HG02970 (cell line): ENCODE data around the gene ICA1L.
"Not testable (repeated sequence)": the region's sequence is repeated elsewhere in the genome, so short reads cannot be mapped to it uniquely, and the experiment has no call there.

Experiments used
- ATAC-seq: cut with Tn5 transposase; IDR thresholded peaks from one replicate; pipeline ENCODE4 v1.9.1; 2021; ENCODE audit warnings: mild to moderate bottlenecking, moderate library complexity, moderate number of reproducible peaks; ENCODE audit not compliant: unreplicated experiment, low FRiP score

ICA1L gene

DNA sequence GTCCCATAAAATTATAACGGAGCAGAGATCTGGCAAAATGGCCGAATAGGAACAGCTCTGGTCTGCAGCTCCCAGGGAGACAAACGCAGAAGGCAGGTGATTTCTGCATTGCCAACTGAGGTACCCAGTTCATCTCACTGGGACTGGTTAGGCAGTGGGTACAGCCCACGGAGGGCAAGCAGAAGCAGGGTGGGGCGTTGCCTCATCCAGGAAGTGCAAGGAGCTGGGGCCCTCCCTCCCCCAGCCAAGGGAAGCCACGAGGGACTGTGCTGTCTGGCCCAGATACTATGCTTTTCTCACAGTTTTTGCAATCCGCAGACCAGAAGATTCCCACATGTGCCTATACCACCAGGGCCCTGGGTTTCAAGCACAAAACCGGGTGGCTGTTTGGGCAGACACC lies 22.8 kb downstream of the ICA1L start:
- ATAC-seq: no peak

DNA sequence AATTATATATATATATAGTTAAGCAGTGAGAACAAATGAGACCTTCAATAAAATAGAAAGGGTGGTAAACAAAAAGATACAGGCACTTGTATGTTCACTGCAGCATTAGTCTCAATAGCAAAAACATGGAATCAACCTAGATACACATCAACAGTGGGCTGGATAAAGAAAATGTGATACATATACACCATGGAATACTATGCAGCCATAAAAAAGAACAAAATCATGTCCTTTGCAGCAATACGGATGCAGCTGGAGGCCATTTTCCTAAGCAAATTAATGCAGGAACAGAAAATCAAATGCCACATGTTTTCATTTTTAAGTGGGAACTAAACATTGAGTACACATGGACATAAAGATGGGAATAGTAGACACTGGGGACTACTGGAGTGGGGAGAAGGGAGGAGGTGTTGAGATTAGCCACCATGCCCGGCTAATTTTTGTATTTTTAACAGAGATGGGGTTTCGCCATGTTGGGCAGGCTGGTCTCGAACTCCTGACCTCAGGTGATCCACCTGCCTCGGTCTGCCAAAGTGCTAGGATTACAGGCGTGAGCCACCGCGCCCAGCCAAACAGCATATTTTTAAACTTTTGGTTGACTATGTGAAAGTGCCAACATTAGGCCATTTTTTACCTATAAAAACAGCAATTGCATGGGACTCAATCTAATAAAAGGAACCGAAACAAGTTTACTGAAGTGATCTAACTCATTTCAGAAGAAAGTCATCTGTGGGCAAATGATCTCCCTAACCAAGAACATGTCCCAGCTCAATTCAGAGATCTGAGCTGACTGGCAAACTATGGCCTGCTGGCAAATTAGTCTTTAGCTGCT lies 23.7 kb downstream of the ICA1L start:
- ATAC-seq: no peak

DNA sequence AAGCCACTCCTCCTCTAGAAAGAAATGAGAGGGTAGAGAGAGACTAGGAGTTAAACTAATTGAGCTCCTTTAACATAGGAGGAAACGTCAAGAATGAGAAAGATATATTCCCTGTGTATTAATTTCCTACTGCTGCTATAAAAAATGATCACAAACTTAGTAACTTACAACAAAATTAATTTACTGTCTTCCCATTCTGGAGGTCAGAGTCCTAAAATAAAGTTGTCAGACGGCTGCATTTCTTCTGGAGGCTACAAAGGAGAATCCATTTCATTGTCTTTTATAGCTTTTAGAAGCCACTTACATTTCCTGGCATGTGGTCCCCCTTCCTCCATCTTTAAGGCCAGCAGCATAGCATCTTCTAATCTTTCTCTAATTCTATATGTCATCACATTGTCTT lies 26.9 kb downstream of the ICA1L start:
- ATAC-seq: no peak

DNA sequence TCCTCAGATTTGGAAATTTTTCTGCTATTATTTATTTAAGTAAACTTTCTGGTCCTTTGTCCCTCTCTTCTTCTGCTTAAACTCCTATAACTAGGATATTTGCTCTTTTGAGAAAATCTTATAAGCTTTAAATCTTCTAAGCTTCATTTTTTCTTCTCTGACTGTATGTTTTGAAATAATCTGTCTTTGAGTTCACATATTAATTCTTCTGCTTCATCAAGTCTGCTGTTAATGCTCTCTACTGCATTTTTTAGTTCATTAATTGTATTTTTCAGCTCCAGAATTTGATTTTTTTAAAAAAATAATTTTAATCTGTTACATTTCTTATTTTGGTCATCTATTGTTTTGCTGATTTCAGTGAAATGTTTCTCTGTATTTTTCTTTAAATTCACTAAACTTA lies 28.9 kb downstream of the ICA1L start:
- ATAC-seq: no peak

DNA sequence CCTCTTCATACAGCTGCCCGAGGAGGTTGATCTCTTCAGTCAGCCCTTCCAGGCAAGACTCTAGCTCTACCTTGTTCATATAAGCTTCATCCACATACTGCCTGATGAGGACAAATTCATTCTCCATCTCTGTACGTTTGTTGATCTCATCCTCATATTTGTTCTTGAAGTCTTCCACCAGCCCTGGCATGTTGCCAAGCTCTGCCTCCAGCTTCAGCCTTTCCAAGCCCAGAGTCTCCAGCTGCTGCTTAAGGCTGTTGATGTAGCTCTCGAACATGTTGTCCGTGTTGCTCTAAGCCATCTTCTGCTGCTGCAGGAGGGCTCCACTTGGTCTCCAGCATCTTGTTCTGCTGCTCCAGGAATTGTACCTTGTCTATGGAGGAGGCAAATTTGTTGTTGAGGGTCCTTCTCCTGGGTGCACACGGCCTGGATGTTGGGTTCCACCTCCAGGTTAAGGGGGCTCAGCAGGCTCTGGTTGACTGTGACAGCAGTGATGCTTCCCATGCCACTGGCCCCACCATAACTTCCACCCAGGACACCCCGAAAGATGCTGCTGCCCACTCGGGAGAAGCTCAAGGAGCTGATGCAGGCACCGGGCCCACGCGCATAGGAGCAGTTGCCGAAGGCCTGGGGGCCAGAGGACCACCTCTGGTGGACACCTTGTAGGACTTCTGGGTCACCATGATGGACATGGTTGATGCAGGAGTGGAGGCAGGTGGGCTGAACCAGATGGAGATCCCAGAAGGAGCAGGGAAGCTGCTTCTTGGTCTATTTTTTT lies 30.3 kb downstream of the ICA1L start:
- no peak for ATAC-seq

DNA sequence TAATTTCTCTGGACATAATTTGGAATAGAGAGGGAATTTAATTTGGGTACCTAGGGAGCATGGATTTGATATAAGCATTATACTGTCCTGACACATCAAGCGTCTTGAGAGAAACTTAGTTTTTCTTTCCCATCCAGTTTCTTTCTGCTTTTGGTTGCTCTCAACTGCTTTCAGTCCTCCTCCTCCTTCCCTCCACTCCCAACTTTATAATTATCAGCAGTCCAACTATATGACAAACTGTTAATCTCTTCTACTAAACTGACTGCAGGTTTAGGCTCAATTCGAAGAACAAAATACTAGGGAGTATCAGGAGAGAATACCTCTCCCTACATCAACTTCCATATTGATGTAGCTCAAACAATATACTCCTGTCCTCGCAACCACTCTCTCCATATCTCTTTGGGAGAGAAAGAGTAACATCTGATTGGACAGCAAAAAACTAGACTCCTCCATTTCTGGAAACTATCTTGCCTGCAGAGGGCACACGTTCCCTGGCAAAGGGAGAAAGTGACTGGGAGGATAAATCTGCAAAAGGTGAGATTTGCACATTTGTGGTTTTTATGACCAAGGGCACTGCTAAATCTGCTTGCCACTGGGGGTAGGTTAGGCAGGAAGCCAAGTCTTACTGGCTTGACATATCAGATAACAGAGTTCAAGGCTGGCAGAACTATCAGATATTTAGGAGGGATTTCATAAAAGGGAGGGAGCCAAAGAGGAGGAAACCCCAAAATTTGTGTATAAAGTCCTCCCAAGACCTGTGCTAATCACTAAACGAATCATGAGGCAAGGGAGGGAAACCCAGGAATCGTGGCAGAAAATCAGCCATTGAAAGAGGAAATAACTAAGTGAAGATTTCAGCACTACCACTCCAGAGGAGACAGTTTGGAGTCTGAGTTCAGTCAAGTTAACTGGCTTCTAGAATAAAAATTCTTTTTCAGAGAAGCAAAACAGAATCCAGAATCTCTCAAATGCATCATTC lies 40.0 kb downstream of the ICA1L start:
- no peak for ATAC-seq

DNA sequence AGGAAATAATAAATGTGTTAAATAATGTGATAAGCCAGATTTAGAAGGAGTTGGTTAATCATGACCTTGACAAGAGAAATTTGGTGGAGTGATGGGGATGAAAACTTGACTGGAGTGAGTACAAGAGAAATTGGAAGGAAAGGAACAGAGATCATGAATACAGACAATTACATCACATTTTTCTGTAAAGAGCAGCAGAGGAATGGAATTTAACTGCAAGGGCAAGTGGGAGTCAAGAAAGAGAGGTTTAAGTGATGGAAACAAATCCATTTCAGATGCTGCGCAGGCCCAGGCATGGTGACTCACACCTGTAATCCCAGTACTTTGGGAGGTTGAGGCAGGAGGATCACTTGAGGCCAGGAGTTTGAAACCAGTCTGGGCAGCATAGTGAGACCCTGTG lies 46.7 kb downstream of the ICA1L start:
- no peak for ATAC-seq

DNA sequence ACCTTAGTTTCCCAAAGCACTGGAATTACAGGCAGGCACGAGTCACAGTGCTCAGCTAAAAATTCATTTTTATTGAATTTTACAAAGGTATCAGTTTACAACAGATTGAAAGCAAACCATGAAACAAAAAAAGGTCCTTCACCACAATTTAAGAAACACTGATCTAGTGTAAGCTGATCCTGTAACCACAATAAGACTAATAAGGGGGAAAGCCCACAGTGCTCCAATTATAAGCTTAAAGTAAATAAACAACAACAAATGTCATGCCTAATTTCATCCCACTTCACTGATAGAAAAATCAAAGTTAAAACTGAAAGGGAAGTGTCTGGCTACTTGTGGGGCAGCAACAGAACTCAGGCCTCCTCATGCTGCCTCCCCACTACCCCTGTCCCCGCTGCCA lies 49.2 kb downstream of the ICA1L start:
- ATAC-seq: no peak

DNA sequence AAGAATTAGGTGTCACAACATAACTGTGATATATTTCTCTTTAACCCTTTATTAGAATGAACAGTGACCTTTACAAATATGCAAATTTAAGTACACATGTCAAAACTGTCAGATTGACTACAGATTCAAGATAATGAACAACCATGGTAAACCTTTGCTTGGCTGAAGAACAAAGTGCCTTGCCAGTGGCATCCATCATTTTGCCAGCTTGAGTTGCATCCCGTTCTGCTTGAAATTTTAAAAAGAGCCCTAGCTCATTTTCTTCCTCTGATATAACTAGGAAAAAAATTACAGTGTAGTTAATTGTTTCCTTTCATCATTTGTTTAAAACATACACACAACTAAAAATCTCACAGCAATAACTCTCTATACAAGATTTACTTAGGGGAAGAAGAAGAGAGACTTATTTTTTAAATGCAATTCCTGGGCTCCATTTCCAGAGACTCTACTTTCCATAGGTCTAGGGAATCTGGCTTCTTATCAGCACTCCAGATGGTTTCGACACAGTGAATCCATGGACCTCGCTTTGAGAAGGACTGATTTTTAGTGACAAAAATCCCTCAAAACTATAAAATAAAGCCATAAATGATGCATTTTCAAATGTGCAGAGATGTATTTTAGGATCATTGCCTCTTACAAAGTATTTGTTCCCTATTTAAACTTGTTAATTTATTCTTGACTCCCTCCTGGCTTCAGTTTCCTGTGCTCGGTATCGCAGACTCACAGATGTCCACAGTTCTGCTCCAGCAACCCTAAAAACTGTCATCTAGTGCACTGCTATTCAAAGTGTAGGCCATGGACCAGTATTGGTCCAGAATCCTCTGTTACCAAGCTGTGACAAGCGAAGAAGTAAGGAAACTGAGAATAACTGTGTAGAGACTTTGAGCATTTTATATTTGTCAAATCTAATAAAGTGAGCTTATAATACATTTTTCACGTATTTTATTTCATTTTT lies 50.1 kb downstream of the ICA1L start:
- ATAC-seq: no peak

DNA sequence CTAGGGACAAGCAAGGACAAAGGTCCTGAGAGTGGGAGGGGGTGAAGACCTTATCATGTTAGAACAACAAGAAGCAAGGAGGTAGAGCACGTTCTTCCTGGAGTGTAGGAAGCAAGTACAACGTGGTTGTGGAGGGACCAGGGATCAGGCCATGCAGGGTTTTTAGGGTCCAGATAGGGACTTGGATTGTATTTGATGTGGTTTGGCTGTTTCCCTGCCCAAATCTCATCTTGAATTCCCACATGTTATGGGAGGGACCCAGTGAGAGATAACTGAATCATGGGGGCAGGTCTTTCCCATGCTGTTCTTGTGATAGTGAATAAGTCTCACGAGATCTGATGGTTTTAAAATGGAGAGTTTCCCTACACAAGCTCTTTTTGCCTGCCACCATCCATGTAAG lies 53.2 kb downstream of the ICA1L start:
- ATAC-seq: no peak

DNA sequence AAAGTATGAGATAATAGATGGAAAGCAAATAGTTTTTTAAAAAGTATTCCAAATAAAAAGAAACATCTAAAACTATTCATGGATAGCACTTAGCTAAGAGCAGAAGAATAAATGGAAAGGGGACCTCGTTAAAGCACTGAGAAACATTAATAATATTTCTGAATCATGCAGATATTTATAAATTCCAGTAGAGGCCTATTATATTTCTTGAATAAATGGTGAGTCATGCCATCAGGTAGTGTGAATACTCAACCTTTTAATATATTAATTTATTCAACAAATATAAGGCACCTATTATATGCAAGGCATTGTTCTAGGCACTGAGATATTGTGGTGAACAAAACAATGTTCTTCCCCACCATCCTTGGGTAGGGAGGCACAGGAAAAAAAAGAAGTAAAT lies 53.8 kb downstream of the ICA1L start:
- no peak for ATAC-seq

DNA sequence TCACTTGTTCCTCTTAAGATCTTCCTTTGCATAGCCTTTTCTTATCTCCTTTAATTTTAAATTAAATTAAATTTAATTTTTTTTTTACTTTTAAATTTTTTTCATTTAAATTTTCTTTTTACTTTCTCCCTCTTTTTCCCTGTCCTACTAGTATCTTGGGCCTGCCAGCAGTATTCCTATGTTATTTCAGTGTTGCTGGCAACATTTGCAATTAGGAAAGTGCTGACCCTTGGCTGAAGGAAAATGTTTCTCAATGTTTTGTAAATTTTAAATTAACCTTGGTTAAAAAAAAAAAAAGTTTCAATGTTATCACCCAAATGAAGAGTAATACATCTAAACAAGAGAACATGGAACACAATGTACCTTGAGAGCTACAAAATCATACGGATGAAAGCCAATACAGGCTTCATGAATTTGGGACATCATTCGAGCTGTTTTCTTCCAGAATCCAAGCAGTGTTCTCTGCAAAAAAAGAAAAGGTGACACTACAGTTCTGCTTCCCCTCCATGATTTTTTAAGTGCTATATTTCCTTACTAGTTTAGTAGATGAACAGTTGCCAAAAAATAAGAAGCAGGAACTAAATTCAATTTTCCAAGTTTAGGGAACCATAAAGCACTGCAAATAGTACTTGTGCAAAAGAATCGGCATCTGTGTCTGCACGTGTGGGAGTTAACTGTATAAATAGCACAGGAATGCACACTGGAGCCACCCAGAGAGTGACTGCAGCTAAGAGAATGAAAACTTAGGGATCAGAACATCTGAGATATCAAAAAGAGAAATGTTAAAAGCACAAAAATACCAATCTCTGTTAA lies 55.8 kb downstream of the ICA1L start:
- ATAC-seq: no peak

DNA sequence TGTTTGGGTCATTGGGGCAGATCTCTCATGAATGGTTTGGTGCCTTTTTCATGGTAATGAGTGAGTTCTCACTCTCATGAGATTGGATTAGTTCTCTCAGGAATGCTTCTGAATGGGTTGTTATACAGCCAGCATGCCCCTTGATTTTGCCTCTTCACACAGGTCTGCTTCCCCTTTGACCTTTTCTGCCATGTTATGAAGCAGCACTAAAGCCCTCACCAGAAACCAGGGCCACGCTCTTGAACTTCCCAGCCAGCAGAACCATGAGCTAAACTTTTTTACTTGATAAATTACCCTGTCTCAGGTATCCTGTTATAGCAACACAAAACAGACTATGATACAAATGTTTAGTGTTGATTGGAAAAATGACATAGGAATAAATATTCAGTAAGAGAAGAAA lies 57.3 kb downstream of the ICA1L start:
- ATAC-seq: no peak

DNA sequence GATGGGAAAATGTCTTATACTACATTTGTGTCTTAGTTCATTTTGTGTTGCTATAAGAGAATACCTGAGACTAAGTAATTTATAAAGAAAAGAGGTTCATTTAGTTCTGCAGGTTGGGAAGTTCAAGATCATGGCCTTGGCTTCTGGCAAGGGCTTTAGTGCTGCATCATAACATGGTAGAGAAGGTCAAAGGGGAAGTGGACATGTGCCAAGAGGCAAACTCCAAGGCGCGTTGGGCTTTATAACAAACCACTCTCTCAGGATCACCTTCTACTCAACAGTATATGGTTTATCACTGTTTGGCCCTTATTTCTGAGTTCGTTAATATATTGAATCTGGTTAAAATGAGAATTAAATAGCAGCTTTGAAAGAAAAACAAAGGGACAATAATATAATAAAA lies 58.2 kb downstream of the ICA1L start:
- ATAC-seq: no peak

DNA sequence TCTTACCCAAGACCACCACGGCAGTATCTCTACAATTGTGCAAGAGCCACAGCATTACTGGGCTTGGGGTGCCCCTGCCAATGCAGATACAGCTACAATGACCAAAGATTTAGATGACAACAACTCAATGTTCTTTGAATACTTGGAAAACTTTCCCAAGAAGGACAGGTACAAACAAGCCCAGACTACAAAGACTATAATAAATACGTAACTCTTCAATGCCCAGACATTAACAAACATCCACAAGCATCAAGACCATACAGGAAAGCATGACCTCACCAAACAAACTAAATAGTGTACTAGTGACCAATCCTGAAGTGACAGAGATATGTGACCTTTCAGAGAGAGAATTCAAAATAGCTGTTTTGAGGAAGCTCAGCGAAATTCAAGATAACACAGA lies 62.8 kb downstream of the ICA1L start:
- ATAC-seq: no peak

DNA sequence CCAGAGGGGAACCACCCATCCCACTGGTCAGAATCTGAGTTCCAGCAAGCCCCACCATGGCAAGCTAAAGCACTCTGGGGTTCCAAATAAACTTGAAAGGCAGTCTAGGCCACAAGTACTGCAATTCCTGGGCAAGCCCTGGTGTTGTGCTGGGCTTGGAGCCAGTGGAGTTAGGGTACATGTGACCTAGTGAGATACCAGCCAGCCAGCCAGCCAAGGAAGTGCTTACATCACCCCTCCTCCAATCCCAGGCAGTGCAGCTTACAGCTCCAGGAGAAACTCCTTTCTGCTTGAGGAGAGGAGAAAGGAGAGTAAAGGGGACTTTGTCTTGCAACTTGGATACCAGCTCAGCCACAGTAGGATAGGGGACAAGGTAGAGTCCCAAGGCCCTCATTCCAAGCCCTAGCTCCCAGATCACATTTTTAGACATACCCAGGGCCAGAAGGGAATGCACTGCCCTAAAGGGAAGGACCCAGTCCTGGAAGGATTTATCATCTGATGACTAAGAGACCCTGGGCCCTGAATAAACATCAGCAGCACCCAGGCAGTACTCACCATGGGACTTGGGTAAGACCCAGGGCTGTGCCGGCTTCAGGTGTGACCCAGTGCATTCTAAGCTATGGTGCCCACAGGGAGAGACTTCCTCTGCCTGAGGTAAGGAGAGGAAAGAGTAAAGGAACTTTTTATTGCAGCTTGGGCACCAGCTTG lies 64.0 kb downstream of the ICA1L start:
- not testable (repeated sequence) for ATAC-seq

DNA sequence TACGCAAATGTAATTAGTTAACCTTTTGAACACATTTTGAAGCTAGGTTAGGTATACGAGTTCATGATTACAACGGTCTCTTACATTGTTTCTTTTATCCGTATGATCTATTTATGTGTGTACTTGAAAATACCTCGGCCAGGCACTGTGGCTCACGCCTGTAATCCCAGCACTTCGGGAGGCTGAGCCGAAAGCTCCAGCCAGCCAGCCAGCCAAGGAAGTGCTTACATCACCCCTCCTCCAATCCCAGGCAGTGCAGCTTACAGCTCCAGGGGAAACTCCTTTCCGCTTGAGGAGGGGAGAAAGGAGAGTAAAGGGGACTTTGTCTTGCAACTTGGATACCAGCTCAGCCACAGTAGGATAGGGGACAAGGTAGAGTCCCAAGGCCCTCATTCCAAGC lies 65.7 kb downstream of the ICA1L start:
- not testable (repeated sequence) for ATAC-seq

DNA sequence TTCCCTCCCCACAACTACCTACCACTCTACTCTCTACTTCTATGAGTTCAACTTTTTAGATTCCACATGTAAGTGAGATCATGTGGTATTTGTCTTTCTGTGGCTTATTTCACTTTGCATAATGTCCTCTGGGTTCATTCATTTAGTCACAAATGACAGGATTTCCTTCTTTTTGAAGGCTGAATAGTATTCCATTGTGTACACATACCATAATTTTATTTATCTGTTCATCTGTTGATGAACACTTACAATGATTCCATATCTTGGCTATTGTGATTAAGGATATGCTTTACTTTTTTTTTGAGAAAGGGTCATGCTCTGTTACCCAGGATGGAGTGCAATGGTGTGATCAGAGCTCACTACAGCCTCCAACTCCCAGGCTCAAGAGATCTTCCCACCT lies 73.6 kb downstream of the ICA1L start:
- ATAC-seq: no peak
